ENCODE results near the gene FAM120B.

Gene FAM120B

DNA sequence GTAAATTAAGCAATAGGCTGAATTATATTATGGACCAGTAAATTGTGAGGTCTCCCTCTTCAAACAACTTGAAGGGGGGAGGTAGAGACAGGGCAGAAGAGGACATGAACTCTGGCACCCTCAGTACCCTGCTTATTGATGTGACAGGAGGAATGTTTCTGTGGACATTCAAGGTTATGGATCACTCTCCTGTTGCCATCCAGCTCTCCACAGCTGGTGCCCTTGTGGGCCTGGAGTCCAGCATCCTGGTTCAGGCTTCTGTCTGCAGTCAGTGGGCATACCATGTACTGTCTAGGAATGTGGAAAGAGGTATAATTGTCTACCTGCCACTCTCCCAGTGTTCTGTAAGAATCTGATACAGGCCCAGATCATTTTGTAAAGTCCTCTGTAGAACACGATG lies 55.6 kb downstream of the FAM120B start:
- no peak for DNase-seq

DNA sequence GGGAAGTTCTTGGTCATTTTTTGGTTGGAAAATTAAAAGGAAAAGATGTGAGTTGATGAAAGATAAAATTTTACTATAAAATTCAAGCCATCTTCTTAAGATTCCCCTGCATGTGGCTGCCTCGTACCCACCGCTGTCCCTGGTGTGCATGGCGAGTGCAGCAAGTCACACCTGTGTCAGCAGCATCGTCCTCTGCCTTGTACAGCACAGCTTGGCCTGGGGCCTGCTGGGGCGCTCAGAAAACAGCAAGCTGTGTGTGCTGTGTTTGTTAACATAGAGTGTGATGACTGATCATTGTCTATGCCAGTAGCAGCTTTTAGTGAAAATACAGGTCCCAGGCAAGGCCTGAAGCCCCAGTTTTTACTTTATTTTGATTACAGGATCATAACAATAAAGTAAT lies 56.7 kb downstream of the FAM120B start:
- no peak for DNase-seq

DNA sequence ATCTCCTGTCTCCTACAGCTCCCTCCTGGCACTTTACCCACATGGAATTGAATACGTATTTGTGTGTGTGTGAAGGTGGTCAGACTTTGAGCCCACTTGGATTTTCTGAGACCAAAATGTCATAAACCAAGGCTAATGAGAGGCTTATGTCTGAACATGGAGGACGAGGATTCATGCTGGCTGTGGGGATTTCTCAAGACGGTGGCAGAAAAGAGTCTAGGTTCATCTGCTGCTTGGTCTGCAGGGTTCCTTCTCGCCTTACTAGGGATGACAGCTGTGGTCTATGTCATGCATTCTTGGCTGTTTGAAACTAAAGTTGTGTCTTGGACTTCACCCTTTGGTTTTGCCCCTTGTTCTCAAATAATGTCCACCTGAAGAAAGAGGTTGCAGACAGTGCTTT lies 58.6 kb downstream of the FAM120B start:
- no peak for DNase-seq

DNA sequence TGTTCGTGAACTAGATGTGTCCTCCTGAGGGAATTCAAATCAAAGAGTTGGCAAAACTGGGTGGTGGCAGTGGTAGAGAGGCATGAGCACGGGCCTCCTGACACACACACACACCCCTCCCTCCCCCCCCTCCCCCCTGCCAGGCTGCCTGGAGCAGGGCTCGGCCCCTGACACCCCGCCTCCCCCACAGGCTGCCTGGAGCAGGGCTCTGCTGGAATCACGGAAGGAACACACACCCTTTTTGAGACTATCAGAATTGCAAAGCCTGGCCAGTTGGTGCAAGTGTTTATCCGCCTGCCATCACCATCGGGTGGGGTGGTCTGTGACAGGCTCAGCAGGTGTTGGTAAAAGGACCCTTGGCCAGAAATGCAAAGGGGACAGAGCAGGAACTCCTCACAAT lies 59.0 kb downstream of the FAM120B start:
- DNase-seq: no peak

DNA sequence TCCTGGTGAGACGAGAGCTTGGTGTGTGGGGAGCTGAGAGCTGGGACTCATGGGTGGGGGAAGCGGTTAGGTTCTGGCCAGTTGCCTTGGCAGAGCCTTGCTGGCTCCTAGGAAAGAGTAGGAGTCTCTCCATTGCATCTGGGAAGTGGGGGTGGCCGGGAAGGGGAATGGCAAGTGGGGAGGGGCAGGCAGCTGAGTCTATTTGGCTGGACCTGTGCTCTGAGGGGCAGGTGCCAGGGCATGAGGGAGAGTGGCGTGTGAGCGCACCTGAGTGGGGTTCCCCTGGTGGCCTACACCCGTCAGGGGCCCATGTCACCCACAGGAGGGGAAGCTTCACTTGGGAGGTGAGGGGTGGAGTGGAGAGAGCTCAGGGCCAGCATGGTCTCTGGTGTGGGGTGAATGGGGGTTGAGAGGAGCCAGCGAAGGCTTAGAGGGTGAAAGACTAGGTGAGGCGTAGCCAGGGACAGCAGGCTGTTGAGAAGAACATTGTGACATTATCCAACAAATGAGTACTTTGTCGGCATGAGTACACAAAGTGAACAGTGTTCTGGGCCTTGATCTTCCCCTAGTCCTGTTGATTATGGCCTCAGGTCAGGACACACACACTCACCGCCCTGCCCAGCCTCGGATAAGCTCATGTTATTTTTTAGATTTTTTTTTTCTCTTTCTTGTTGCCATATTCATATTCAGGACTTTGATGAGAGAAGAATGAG lies 59.8 kb downstream of the FAM120B start:
- no peak for DNase-seq

DNA sequence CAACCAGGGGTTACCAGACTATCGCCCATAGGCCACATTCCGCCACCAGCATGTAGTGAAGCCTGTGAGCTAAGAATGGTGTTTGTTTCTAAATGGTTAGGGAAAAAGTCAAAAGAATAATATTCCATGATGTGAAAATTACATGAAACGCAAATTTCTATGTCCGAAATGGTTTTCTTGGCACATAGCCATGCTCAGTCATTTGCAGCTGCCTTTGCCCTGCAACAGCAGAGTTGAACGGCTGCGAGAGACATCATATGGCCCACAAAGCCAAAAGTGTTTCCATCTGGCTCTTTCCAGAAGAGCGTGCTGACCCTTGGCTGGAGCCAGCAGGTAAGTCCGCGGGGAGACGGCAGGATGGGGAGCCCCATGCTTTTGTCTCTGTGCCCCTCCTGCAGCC lies 60.7 kb downstream of the FAM120B start:
- no peak for DNase-seq

DNA sequence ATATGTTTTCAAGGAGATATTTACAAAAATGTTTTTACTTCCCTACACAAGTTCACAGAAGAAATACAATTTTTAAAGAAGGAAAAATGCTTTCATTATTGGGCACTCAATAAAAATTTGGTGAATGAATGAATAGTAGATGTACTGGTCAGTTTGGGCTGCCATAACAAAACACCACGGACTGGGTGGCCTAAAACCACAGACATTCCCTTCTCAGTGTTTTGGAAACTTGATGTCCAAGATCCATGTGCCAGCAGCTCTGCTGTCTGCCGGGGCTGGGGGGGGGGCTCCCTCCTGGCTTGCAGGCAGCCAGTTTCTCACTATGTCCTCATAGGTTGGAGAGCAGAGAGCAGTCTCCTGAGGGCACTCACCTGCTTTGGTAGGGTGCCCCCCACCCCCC lies 62.0 kb downstream of the FAM120B start:
- DNase-seq: no peak

DNA sequence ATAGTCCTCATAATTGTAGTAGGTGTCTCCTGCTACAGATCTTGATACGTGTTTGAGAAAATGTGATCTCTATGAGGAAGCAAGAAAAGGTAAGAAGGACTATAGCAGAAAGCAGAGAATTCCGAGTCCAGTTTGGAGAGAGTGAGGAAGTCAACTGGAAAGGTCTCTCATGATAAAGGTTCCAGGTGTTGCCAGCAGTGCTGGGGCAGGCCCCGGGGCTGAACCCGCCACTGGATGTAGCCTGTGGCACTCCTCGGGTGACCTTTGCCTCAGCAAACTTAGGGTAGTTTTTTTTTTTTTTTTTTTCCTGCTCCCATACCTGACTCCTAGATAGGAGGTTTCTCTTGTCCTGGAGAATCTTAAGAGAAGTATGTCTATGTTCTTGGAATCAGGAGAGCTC lies 62.8 kb downstream of the FAM120B start:
- no peak for DNase-seq

DNA sequence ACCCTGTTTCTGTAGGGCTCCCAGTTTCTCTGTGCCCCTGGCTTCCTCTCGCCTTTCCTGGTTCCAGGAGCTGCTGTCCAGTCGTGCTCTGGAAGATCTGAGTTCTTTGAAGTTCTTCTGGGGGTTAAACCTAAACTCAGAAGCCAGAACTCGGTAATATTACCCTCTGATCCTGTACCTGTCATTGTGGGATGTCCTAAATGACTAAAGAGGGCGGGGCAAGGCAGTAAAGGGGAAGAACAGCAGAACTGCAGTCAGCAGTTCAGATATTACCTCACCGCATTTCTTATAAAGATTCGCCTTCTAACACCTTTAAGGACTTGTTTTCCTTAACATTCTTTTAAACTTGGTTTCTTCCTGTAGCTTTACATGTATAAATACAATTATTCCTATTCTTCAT lies 63.9 kb downstream of the FAM120B start:
- DNase-seq: no peak

DNA sequence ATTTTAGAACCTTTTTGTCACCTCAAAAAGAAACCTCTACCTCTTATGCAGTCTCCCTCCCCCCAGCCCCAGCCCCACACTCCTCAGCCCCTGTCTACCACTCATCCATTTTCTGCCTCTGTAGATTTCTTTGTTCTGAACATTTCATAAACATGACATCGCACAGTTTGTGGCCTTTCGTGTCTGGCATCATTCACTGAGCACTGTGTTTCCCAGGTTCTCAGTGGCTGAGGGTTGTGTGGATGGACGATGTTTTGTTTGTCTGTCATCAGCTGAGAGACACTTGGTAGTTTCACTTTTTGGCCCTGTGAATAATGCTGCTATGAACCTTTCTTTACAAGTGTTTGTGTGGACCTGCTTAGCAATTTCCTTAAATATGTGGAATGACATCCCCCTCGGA lies 64.5 kb downstream of the FAM120B start:
- no peak for DNase-seq

DNA sequence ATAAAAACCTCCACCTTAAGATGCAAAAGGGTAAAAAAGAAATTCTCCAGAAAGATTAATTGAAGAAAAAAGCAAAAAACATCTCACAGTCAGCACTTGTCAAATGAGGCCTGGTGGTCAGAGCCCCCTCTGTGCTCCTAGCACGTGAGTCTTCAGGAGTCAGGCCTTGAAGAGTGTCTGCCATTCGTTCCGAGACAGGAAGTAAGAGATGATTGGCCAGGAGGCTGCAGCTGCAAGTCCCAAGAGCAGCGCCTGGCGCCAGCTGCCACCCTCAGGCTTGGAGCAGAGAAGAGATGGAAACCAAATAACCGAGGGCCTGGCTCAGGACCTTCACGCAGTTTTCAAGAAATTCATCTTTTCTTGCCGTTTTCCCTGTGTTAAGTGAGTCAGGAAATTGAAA lies 65.0 kb downstream of the FAM120B start:
- no peak for DNase-seq

DNA sequence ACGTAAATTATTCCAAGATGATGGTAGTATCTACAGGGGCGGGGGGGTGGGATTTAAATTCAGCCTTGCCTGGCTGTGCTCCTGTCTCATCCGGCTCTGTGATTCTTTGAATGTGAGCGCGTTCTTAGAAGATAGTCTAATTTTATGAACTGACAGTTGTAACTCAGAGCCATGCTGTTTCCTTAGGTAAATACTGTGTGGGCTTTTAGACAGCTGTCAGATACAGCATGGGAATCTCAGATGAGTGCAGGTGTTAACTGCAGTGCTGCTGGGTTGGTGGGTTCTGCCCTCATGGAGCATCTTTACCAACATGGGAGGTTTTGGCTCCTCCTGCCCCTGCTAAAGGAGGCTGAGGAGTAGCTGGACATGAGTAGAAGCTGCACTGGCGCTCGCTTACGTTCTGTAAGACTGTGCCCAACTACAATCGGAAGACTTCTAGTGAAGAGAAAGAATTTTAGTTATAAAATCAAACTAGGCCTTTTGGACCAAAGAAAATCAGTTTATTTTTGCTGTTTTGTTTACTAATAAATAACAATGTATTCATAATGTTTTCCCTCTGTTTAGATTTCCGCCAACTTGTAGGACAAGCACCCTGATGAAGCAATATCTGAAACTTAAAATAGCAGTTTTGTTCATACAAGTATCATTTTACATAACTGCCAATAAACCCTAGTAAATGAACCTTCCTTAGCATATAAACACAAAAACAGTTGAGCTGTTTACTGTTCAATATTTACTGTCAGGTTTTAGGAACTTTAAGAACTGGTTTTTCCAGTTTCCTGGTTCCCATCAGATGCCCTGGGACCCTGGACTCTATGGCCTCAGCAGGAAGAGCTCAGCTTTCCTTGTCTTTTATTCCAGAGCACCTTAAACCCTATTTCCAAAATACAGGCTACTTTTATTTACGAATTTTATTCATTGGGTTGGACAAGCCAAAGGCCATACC lies 66.1 kb downstream of the FAM120B start:
- DNase-seq: no peak

DNA sequence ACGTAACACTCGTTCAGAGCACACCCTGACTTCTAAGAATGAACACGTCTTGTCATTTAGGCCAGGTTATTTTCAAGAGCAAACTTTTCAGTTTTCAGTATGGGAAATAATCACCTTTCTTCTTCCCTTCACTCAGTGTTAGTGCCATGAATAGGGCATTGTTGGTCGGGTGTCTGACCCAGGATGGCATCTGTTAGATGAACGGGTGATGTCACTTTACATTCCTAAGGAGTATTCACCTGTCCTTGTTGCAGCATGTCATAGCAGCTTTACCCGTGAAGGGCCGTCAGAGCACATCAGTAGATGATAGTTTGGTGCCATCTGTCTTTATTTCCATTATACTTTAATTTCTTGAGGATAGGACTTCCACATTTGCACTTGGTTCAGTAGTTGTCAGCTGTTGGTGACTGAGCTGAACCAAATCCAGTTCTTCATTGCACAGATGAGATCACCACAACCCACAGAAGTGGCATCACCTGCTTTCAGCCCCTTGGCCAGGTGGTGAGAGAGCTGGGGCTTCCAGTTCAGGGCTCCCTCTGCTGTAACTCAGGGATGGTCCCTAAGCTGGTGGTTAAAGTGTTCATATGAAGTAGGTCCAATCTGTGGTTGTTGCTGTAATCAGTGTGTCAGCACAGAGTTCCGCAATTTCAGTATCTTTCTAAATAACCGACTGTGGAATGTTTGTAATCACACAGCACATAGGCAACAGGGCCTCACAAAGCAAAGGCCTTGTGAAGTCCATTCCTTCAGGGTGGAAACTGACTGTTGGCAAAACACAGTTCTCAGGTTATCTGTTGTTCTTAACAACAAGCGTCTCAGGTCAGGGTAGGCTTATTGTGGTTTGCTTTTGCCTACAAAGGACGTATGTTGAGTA lies 68.2 kb downstream of the FAM120B start:
- DNase-seq: no peak

DNA sequence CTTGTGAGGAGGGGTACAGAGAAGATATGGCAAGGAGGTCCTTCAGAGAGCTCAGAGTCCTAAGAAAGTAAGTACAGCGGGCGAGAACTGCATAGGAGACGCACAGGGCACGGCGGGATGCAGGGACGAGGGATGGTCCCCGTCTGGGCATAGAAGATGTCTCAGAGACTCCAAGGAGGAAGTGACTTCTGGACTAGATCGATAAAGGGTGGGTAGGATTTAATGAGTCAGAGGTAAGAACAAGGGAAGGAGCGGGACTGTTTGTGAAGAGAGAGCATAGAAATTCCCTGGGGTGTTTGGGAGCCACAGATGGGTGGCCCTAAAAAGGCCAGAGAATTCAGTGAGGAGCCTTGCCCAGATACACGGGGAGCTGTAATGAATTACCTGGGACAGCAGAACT lies 69.1 kb downstream of the FAM120B start:
- no peak for DNase-seq

DNA sequence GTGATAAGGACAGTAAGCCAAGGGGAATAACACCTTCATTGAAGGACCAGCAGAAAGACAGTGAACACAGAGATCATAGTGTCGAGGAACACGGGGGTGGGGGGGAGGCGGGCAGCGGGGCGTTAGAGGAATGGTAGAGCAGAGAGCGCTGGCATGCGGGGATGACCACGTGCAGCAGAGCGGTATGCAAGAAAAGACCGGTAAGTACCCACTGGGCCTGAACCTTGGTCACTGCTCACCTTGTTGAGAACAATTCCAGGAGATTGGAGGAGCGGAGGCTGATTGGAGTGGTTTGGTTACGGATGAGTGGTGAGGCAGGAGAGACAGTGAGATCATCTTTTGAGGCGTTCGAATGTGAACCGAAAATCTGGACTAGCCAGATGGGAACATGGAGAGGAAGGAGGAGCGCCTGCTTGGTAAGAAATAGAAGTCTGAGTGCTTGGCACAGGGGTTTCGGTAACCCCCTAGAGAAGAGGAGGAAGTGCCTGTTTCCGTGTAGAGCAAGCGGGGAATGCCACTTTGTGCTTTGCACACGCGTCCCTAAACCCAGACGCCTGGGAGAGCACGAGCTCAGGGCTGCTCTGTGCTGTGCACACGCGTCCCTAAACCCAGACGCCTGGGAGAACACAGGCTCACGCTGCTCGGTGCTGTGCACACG lies 70.0 kb downstream of the FAM120B start:
- no peak for DNase-seq

DNA sequence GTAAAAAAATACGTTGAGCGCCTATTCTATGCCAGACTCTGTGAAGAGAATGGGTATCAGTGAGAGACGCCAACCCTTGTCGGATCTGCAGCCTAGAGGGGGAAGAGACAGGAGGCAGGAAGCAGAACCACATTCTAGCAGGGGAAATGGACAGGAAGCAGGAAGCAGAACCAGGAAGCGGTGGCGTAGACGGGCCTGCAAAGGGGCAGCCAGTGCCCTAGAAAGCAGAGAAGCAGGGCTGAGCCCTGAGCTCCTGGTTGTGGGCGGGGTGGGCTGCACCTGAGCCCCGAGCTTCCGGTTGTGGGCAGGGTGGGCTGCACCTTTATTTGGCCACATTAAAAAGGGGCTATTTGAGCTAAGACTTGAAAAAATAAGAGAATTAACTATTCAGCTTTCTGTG lies 71.9 kb downstream of the FAM120B start:
- DNase-seq: peak in 1 of 2 experiments; percentile 33

DNA sequence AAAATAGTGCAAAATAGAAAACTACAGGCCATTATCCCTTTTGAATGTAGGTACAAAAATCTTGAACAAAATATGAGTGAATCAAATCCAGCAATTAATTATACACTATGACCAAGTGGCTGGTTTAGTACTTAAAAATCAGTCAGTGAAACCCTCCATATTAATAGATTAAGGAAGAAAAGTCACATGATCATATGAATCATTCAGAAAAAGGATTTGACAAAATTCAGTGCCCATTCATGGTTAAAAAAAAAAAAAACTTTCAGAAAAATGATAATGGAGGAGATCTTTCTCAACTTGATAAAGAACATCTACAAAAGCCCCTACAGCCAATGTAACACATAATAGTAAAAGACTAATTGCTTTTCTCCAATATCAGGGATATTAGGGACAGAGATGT lies 75.0 kb downstream of the FAM120B start:
- DNase-seq: no peak

DNA sequence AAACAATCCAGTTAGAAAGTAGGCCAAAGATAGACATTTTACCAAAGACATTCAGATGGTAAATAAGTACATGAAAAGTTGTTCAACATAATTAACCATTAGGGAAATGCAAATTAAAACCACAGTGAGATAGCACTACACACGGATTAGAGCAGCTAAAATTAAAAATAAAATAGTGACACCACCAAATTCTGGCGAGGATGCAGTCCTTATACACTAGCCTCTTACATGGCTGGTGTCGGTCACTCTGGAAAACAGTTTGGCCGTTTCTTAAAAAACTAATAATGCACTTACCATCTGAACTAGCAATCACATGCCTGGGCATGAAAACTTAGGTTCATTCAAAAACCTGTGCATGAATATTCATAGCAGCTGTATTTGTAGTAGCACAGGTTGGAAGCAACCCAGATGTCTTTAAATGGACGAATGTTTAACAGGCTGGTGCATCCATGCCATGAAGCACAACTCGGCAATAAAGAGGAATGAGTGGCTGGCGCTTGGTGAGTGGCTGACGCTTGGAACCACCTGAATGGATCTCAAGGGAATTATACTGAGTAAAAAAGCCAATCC lies 77.0 kb downstream of the FAM120B start:
- DNase-seq: no peak

DNA sequence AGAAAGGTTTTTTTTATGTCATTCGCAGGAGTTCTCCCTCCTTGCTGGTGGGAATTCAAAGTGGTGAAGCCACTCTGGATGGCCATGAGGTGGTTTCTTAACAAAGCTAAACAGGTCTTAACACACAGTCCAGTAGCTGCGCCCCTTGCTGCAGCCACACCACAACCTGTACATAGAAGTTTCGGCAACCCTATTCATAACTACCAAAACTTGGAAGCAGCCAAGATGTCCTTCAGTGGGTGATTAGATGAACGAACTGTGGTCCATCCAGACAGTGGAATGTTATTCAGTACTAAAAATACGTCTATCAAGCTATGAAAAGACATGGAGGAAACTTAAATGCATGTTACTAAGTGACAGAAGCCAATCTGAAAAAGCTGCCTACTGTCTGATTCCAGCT lies 78.9 kb downstream of the FAM120B start:
- no peak for DNase-seq

DNA sequence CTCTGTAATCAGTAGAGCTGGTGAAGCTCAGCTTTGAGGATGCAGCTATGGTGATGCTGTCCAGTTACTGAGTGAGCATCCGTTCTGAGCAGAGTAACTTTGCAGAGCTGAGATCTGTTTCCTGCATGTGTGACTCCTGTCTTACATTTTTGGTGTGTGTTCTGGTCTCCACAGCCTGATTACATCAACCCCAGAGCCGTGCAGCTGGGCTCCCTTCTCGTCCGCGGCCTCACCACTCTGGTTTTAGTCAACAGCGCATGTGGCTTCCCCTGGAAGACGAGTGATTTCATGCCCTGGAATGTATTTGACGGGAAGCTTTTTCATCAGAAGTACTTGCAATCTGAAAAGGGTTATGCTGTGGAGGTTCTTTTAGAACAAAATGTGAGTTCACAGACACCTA lies 81.6 kb downstream of the FAM120B start:
- DNase-seq: no peak

DNA sequence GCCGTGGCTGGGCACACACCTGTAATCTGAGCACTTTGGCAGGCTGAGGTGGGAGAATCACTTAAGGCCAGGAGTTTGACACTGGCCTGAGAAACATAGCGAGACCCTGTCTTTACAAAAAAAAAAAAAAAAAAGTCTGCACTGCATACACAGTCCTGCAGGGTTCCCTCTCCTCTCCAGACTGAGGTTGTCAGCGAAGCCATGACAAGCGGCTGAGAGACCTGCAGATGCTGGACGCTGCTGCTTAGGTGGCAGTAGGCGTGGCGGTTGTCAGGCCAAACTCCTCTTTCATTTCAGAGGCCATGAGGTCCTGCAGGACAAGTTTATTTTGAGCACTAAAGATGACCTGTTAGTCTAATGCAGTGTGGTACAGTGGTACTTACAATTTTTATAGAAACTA lies 86.5 kb downstream of the FAM120B start:
- no peak for DNase-seq

DNA sequence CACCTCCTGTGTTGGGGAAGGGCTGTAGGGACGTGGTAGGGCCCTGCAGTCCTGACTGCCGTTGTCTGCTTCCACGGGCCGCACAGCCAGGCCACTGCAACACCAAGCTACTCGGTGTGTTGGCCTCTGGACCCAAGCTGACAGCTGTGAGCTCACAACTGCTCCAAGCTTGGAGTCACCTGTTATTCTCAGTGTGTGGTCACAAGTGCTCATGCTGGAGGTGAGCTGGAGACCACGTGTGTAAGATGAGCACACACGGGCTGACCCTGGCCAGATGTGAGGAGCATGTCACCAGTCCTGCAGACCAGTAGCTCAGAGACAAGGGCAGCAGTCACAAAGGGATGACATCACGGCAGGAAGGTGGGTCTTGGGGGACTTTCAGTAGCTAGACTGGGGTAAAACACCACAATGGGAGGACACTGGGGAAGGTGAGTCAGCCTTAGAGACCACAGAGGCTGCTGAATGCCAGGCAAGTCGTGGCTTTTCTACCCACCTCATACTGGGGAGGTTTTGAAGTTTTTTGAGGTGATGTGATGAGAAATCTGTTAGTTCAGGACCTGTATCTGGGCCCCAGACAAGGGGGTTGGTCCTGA lies 87.3 kb downstream of the FAM120B start:
- peak; percentile 53 to 62 for DNase-seq

Data from activated T-cell treated with anti-CD3 and anti-CD28 coated beads, Interleukin-2, amount 50 U/mL, for 48 hours (primary cell).